ENCODE results near the gene MLXIP.

DNA sequence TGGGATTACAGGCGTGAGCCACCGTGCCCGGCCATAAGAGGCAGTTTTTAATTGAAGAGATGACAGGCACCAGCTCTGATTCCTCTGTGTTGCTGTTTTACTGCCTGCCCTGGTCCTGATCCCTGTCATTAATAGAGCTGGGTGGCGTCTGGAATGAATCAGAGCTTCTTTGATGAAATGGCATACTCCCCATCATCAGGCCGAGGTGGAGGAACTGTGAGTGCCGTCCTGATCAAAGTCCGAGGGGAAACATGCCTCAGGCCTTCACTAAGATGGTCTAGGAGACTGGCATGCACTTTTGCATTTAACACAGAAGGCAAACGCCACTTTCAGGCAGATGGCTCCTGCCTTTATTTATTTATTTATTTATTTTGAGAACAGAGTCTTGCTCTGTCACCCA, 61.4 kb downstream of the MLXIP start:
- TF ChIP-seq, protein P1, sequence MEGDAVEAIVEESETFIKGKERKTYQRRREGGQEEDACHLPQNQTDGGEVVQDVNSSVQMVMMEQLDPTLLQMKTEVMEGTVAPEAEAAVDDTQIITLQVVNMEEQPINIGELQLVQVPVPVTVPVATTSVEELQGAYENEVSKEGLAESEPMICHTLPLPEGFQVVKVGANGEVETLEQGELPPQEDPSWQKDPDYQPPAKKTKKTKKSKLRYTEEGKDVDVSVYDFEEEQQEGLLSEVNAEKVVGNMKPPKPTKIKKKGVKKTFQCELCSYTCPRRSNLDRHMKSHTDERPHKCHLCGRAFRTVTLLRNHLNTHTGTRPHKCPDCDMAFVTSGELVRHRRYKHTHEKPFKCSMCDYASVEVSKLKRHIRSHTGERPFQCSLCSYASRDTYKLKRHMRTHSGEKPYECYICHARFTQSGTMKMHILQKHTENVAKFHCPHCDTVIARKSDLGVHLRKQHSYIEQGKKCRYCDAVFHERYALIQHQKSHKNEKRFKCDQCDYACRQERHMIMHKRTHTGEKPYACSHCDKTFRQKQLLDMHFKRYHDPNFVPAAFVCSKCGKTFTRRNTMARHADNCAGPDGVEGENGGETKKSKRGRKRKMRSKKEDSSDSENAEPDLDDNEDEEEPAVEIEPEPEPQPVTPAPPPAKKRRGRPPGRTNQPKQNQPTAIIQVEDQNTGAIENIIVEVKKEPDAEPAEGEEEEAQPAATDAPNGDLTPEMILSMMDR (conservative IDR thresholded peaks at IDR 0.05; ENCODE audit: low read length) = no peak
- no peak for TF ChIP-seq EZH2phosphoT487 (IDR thresholded peaks at IDR 0.05; ENCODE audit: borderline replicate concordance, low read depth, low read length)

Data from OCI-LY7 (cell line).